Fibroblast of peridontal ligament (primary cell): ENCODE measurements around the gene RNF41.

Source experiments
- DNase-seq: peaks from one replicate; pipeline ENCODE4 v3.0.0-alpha.2; 2010; ENCODE audit errors: extremely low read depth

The RNF41 gene

DNA sequence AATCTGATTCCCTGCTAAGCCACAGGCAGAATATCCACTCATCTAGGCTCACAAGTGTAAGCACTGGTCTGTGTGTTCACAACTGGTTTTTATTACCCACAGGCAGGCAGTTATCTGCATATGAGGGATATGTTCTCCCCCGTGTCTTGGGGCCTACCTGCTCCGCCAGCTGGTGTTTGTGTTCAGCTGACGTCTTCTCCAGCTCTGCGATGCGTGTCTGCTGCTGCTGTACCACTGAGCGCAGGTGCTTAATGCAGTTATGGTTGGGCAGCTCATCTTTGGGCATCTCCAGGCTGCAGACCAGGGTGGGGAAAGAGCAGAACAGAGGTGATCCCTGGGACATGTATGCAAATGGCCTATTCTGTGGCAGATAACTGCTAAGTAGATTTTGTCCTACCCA, 13.7 kb downstream of the RNF41 start:
- no peak for DNase-seq

DNA sequence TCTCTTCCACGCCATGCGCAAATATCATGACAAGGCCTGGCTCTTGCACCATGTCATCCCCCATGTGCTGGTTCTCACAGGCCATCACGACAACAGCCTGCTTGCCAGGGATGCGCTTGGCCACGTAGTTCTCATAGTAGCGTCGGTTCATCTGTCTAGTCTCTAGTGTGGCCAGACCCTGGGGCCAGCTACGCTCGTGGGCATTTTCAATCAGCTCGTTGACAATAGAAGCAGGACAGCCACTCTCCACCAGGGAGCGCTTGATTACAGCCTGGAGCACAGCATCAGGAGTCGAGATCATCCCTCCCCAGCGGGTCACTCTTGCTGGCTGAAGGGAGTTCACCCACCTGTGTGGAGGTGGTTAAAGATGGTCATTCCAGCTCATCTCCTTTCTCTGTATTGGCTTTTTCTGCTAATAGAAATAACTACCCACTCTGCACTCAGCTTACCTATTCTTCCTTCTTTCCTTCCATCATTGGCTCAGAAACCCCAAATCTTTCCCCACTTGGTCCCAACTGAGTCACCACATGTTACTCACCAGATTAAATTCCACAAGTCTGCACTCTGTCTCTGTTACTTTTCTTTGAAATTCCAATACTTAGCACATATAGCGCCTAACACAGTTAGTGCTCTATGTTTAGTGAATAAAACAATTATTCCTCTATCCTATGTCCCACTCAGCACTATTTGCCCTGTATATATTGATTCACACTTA, 15.1 kb downstream of the RNF41 start:
- peak; percentile 62 for DNase-seq

DNA sequence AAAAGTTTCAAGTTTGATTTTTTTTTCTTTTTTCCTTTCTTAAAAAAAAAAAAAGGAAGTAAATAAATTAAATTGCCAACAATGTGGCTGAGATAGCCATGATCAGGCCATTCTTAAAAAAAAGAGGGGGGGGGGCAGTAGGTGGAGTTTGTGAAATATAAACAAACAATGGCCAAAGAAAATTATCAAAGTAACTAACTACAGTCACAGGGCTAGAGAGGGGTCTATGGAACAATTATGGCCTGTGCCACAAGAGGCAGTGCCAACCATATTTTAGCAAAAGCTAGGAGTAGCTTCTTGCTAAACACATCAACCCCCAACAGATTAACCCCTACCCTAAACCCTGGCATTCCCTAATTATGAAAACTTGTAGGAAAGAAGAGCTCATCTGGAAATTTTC, 16.3 kb downstream of the RNF41 start:
- no peak for DNase-seq

DNA sequence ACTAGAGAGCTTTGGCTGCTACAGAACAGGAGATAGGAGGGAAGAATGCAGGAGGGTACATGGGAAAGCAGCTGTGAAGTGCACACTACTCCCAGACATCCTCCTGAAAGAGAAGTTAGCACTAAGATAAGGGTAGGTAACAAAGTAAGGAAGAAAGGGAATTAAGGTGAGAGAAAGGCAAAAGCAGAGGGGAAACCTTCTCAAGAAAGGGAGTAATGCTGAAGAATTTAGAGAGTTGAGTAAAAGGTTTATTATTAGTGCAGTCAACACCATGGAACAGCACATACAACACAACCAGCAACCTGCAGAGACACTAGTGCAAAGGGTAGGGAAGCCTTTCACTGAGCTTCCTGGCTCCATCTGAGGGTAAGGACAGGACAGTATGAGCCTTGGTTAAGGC, 17.4 kb downstream of the RNF41 start:
- DNase-seq, result no peak

DNA sequence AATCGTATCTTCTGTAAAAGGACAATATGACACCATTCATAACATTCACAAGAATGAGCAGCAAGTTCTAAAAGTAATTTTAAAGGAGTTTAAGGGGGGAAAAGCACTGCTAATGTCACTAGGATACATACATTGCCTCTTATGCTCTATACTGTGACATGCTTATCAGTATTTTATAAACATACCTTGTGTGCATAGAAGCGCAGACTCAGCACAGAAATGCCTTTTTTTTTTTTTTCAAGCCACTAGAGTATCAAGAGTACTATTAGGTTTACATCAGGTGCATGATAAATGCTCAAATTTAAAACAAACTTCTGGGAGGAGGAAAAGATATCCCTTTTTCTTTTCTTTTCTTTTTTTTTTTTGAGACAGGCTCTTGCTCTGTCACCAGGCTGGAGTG, 18.9 kb downstream of the RNF41 start:
- no peak for DNase-seq

DNA sequence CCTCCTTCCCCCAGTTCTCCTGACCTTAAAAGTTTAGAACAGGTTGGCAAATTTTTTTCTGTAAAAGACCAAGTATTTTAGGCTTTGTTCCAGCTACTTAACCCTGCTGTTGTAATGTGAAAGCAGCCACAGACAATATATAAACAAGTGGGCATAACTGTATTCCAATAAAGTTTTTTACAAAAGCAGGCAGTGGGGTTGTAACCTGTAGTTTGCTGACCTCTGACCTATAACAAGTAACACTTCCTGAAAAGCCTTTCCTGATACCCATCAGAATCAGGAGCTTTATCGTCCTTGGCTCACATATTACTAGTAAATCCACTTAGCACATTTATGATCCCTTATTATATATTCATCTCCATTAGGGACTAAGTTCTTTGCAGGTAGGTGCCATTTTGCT, 19.4 kb downstream of the RNF41 start:
- no peak for DNase-seq

DNA sequence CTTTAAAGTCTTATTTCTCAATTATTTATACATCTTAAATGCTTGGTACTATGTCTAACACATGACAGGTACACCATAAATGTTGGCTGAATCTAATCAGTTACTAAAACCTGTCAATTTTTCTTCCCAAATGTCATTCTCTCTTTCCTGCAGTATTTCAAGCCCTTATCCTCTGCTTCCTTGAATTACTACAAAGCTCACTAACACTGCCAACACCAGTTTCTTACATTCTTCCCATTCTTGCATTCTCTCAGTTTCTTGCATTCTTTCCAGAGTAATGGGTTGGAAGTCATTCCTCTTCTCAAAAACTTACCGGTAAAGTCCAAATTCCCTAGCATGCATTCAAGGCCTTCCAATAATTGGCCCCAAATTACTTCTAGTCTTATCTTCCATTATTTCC, 22.9 kb downstream of the RNF41 start:
- peak; percentile 27 for DNase-seq

DNA sequence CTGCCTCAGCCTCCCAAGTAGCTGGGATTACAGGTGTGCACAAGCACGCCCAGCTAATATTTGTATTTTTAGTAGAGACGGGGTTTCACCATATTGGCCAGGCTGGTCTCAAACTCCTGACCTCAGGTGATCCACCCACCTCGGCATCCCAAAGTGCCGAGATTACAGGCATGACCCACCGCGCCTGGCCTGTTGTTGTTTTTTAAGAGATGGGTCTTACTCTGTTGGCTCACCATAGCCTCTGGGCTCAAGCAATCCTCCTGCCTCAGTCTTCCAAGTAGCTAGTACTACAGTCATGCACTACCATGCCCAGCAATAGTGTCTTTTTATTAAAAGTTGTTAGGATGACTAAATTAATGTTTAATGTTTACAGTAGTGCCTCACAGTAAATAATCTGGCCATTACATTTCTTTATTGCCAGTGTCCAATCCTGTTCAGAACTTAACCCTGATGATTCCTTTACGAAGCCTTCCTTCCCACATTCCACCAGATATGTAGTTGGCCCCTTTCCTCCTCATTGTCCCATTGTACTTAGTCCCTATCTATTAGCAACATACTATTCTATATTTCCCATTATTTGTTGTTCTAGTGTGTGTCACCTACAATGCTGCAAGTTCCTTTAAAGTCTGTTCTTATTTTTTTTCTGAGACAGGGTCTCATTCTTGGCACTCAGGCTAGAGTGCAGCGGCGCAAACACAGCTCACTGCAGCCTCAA, 23.6 kb downstream of the RNF41 start:
- no peak for DNase-seq

DNA sequence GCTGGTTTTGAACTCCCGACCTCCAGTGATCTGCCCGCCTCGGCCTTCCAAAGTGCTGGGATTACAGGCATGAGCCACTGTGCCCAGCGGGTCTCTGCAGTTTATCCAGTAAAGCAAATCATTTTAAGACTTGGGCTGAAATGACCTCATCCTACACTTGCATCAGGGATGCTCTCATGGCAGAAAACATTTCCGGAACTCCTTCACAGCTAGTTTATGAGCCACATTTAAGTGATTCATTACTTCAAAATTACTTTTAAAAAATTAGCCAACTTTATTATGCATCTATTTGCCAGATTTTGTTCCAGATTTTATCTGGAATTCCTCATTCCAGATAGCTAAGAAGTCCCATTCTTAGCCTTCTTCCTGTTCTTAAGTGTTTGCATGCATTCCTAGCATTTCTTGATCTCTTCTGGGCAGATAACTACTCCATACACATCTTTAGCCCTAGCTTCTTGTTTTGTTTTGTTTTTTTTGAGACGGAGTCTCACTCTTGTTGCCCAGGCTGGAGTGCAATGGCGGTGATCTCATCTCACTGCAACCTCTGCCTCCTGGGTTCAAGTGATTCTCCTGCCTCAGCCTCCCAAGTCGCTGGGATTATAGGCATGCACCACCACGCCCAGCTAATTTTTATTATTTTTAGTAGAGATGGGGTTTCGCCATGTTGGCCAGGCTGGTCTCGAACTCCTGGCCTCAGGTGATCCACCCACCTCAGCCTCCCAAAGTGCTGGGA, 24.7 kb downstream of the RNF41 start:
- DNase-seq, result peak; percentile 78

DNA sequence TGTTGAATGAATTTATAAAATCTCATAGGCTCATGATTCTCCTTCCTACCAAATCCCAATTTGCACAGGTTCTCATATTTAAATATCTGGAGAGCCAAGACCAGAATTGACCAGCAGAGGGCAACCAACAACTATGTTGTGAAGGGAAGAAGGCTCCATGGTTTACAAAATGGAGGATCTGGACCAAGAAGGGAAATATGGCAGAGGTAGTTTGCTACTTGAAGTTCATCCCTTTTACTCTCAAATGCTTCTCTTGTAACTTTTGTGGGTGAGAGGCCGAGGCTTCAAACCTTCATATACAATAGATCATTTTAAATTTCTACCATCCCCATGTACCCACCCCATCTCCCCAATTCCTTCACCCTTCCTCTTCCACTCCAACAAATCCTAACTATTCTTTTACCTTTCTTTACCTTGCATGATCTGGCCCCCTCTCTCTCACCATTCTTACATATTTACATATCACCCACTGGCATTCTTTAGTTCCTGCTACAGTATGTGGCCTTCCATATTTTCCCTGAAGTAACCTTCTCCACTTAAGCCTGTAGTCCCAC, 28.6 kb downstream of the RNF41 start:
- peak; percentile 93 for DNase-seq

DNA sequence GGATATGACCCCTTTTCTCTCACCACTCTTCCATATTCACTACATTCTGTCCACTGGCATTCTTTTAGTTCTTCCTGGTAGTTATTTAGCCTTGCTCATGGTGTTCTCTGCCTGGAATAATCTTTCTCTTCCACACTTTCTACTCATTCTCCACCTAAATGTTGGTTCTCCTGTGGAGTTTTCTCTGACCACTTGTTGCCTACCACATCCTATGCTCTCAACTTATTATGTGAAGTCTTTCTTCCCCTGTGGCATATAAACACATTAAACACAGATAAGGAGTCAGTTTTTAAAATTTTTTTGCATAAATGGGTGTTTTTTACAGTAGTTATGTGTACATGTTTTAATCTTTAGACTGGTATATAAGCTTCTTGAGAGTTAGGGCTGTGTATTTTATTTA, 29.1 kb downstream of the RNF41 start:
- DNase-seq, result no peak

DNA sequence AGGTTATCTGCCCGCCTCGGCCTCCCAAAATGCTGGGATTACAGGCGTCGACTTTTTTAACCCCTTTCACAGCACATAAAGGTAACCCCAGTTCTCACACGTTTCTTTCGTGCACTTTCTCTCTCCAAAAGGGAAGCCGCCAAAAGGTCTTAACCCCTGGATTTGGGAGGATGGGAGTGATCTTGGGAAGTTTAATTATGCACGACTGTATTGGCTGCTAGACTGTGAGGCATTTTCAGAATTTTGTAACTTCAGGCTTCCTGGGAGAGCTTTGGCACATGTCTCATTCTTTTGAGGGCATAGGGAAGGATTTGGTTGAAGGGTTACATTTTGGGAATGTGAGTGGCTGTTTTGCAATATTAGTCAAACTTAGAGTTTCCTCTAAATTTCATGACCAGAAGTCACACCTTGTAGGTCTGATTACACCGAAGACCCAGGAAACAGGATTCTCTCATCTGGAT, 31.0 kb downstream of the RNF41 start:
- DNase-seq, result peak; percentile 40

DNA sequence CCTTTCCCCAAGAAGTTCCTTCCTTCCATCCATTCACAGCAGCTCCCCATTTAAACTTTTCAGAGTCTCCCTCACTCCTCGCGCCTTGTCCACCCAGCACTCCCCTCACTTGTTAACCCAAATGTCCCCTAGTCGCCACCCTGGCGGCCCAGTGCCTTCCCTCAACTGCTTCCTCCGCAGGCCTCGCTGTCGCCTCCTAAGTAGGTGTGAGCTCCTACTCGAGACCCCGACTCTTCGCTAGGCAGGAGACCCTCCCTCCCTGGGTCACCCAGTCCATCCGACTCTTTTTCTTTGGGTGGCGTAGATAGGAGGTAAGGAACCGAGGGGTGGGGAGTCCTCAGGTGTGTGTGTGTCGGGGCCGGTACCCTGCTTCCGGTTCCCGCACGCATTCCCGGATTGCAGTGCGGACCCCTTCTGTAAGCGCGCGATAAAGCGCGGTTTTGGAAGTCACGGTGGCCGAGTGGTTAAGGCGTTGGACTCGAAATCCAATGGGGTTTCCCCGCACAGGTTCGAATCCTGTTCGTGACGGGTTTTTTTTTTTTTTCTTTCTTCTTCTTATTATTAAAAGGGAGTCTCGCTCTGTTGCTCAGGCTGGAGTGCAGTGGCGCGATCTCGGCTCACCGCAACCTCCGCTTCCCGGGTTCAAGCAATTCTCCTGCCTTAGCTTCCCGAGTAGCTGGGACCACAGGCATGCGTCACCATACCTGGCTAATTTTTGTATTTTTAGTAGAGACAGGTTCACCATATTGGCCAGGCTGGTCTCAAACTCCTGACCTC, 31.6 kb downstream of the RNF41 start:
- peak; percentile 86 for DNase-seq

DNA sequence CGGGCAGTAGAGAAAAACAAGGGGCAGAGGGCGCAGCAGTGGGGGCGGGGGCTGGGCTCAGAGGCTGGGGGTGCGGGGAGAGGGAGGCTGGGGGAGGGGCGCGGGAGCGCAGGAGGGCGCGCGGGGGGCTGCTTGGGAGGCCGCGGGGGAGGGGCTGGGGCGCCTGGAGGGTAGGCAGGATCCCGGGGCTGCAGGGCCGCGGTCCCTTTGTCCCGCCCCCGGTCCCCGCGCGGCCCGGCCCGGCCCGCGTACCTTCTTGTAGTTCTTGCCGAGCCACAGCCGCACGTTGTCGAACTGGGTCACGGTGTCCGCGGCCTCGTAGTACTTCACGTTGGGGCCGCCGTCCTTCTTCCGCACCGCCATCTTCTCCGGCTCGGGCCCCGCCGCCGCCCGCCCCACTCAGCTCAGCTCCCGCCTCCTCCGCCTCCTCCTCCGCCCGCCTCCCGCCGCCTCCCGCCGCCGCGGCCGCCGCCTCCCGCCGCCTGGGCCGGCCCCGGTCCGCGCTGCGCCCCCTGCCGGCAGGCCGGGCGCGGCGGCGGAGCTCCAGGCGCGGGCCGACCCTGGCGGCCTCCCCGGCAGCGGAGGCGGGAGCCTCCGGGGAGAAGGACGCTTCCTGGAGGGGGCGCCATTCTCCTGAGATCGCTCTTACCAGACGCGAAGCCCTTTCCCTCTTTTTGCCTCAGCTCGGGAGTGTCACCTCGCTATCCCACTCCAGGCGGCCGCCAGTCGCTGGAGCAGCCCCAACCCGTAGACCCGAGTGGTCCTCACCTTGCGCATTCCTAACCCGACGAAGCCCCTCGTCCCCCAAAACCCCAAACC, 32.4 kb downstream of the RNF41 start, which contains the start of gene SMARCC2:
SMARCC2 (minus strand) TSS at position 385 of the 819 bp plus-strand sequence; CDS start at position 363, 22 bp downstream.
- DNase-seq, result peak; percentile 80

DNA sequence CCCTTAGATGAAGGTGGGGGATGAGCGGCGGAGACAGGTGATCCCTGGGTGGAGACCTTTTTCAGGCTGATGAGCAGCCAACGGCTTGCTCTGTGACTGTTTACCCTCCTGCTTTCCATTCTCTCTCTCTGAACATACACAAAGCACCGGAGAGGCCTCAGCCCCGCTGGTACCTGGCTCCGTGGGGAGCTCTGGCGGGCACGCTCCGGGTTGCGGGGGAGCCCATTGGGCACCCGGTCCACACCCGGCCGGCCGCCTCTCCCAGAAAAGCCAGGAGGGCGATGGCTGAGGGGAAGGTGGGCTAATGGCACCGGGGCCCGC, 33.0 kb downstream of the RNF41 start:
- no peak for DNase-seq

DNA sequence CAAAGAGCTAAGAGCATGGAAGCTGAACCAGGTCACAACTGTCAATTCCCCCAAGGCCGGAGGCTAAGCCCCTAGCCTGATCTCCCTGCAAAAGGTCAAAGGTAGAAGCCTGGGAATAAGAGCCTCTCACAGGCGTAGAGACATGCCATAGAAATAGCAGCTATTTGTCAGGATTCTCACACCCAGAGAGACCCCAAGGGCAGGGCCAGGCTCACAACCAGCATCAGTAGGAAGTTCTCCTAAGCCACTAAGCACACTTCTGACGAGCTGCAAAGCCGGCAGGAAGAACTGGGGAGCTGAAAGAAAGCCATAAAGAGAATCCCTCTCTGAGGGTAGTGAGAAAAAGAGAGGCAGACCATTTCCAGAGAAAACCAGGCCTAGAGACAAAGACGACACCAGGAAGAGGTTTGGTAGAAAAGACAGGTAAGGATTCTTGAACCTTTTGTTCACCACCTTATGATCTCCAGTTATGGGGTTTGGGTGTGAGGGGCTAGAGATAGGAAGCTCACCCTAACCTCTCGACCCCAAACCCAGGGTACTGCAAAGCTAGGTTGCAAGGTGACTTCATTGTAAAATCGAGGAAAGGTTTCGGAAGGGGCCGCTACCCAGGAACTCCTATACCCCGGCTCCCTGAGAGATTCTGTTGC, 33.5 kb downstream of the RNF41 start:
- no peak for DNase-seq

DNA sequence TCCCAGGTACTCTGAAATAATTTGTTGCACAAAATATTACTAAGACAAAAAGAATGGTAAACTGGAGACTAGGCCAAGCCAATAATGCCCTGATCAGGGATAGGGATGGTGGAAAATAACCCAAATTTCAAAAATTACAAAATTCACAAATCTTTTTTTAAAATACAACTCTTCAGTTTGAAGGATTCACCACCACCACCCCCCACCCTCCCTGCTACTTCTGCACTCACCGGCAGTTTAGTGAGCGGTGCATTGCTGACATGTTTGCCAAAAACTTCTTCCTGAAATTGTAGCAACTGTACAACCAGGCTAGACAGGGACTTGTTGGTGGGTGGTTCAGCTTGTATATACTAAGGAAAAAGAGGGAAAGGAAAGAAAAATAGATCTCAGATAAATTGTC, 34.8 kb downstream of the RNF41 start:
- DNase-seq, result no peak

DNA sequence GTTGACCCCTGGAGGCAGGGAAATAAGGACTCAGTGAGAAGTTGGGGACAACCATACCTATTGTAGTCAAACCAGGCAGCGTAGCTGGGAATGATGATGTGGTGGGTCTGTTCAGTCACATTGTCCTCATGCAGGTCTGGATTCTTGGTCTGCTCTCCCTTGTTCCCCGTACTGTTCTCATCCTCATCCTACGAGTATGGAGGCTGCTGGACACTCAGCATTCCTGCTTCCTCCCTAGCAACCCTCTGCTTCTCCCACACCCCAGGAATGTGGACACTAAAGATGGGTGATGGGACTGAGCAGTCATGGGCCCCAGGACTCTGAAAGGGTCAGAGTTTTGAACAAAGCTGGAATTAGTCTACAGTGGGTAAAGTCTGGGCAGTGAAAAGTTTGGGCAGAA, 43.4 kb downstream of the RNF41 start:
- no peak for DNase-seq

DNA sequence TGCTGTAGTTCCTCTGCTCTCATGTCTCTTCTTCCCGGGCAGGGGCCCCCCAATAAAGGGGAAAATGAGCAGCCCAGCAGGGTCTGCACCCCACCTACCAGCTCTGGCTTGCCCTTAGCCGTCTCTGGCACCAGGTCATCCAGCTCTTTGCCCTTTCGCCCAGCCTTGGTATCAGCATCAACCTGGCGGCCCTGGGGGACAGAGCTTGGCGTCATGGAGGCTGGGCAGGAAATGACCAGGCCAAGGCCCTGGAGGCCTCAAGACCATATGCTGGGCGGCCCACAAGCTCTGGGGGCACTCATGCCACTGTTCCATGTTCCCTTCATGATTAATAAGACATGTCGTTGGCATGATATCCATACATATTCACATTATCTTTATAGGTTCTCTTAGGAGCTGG, 48.9 kb downstream of the RNF41 start:
- no peak for DNase-seq

DNA sequence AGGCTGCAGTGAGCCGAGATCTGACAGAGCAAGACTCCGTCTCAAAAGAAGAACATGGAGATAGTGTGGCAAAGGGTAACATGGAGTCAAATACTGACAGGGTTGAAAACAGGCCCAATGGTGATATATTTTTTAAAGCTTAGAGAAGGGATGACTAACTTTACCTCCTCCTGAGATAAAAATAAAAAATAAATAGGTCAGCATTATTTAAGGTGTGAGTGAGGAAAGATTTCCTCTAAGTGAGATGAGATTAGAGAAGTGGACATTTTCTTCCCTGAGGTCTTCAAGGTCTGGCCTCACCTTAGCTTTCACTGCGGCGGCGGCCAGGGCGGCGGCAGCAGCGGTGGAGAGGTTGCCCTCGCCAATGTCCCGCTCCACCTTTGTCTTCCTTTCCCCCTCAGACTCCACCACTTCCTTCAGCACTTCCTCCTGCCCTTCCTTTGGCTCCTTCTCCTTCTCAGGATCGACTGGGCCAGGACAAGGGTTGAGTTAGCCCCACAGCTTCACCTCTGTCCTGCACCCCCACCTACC, 52.4 kb downstream of the RNF41 start:
- no peak for DNase-seq
